ENCODE measurements around the gene PCBP3.

PCBP3 gene

DNA sequence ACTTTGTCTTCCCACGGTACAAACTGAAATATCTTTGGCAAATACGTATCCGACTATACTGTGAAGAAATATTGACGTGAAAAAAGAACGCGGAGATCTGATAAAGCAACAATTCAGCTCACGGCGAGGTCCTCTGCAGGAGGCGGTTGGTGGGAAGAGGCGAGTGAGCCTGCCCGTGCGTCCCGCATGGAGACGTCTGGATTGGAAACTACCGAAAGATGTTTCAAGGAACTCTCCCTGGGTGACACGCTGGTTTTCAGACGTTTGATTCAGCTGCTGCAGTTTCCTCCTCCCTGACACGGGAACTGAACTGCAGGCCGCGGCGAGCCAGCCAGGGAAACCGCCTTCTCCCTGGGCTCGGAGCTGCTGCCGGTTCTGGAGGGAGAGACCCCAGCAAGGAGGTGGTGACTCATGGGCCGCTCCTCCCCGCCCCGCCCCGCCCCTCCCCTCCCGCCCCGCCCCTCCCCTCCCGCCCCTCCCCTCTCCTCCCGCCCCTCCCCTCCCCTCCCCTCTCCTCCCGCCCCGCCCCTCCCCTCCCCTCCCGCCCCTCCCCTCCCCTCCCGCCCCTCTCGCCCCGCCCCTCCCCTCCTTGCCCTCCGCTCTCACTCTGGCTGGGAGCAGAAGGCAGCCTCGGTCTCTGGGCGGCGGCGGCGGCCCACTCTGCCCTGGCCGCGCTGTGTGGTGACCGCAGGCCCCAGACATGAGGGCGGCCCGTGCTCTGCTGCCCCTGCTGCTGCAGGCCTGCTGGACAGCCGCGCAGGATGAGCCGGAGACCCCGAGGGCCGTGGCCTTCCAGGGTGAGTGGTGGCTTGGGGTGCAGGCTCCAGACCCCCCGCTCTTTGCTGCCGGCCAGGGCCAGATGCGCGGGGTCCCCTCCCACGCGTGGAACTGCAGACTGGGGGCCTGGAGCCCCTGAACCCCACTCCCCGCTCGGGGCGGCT lies 337.9 kb downstream of the PCBP3 start, which contains the start of gene COL6A1:
COL6A1 (plus strand) TSS at position 620 of the 941 bp plus-strand sequence; CDS start at position 701, 81 bp downstream.
- peak; percentile 51 for DNase-seq (ENCODE audit: low read depth, low spot score)
- H3K4me3 ChIP-seq (ENCODE audit: low read length), result peak within 1 kb of the TSS; percentile 53

DNA sequence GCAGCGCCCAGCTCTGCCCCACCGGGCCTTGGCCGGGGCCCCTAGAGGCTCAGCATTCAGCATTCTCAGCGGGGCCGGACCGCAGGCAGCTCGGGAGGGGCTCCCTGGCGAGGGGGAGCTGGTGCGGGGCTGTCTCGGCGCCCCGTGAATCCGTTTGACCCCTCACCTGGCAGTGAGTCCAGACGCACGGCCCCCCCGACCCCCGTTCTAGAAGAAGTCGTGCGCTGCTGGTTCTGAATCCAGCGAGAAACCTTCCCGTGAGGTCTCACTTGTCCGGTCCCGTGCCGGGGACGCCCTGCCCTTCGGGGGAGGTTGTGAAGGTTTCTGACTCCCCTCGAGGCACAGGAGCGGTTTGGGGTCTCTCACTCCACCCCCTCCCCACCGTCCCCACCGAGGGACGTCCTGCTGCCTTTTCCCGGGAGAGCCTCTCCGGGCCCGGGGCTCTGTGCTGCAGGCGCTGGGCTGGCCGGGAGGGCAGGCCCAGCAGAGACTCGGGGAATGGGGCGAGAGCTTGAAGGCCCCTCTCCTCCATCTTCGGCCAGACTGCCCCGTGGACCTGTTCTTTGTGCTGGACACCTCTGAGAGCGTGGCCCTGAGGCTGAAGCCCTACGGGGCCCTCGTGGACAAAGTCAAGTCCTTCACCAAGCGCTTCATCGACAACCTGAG lies 338.7 kb downstream of the PCBP3 start:
- peak overlapping the region; percentile 33 for H3K4me3 ChIP-seq (ENCODE audit: low read length)
- DNase-seq (ENCODE audit: low read depth, low spot score), result no peak

DNA sequence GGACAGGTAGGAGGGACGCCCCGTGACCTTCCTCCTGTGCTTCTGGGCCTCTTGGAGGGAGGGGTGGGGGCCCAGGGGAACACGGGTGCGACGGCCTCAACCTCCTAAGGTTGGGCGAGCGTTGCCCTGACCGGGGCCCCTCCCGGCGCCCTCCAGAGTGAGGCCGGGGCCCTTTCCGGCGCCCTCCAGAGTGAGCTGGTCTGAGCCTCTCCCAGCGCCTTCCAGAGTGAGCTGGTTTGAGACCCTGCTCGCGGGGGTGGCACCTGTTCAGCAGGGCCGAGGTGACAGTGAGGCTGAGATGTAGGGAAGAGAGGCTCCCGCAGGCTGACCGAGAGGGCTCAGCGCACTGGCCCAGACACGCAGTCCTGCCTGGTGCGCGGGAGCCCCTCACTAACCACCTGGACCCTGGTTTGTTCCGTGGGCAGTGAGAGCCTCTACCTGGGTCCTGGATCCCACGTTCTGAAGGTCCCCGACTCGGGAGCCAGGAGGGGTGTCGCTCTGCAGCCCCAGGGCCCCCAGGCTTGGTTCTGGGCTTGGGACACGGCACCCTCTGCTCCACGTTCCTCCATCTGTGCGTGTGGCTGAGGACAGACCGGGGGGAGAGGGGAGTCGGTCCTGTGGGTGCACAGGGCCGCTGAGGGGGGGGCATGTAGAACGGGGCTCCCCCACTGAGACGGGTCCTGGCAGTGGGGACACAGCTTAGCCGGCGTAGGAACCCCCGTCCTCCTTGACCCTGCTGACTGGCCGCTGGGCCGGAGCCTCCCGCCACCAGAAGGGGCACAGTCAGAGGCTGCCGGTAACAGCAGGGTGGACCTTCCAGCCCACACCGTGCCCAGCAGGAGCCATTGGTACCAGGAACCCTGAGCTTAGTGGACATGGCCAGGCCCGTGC lies 339.5 kb downstream of the PCBP3 start:
- no peak for DNase-seq (ENCODE audit: low read depth, low spot score)

DNA sequence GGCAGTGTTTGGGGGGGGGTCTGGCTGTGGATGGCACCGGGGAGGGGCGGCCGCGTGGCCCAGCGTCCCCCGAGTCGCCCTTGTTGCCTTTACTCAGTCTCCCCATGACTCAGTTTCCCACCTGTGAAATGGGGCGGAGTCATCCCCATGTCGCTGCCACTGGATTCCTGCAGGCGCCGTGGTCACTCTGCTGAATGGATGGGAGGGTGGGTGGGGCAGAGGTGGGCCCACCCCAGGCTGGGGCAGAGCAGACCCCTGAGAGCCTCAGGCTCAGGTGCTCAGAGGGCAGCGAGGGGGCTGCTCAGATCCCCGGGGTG lies 340.1 kb downstream of the PCBP3 start:
- no peak for DNase-seq (ENCODE audit: low read depth, low spot score)
- H3K4me3 ChIP-seq (ENCODE audit: low read length), result no peak overlapping the region

More for the DNA sequence above, 339.5 kb downstream of the PCBP3 start:
- no peak overlapping the region for H3K4me3 ChIP-seq (ENCODE audit: low read length)

DNA sequence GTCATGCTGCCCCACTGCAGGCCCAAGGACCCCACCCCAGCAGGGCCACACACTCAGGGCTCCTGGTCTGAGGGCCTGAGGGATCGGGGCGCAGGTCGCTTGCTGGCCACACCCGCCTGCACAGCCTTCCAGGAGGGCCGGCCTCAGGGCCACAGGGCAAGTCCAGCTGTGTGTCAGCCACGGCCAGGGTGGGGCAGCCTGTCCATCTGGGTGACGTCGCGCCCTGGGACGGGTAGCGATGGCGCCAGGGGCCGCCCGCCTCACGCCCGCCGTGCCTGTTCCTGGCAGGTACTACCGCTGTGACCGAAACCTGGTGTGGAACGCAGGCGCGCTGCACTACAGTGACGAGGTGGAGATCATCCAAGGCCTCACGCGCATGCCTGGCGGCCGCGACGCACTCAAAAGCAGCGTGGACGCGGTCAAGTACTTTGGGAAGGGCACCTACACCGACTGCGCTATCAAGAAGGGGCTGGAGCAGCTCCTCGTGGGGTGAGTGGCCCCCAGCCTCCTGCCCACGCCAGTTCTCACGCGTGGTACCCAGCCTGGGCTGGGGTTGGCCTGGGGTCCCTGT lies 340.5 kb downstream of the PCBP3 start:
- no peak for DNase-seq (ENCODE audit: low read depth, low spot score)
- no peak overlapping the region for H3K4me3 ChIP-seq (ENCODE audit: low read length)

DNA sequence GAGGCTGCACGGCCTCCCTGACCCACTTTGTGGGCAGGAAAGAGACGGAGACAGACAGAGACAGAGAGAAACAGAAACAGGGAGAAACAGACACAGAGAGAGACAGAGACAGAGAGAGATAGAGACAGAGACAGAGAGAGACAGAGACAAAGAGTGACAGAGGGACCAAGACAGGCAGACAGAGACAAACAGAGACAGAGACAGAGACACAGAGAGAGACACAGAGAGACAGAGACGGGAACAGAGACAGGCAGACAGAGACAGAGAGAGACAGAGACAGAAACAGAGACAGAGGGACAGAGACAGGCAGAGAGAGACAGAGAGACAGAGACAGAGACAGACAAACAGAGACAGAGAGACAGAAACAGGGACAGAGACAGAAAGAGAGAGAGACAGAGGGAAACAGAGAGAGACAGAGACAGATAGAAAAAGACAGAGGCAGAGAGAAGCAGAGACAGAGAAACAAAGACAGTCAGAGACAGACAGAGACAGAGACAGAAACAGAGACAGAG lies 341.1 kb downstream of the PCBP3 start:
- H3K4me3 ChIP-seq (ENCODE audit: low read length), result no peak overlapping the region
- DNase-seq (ENCODE audit: low read depth, low spot score), result no peak

DNA sequence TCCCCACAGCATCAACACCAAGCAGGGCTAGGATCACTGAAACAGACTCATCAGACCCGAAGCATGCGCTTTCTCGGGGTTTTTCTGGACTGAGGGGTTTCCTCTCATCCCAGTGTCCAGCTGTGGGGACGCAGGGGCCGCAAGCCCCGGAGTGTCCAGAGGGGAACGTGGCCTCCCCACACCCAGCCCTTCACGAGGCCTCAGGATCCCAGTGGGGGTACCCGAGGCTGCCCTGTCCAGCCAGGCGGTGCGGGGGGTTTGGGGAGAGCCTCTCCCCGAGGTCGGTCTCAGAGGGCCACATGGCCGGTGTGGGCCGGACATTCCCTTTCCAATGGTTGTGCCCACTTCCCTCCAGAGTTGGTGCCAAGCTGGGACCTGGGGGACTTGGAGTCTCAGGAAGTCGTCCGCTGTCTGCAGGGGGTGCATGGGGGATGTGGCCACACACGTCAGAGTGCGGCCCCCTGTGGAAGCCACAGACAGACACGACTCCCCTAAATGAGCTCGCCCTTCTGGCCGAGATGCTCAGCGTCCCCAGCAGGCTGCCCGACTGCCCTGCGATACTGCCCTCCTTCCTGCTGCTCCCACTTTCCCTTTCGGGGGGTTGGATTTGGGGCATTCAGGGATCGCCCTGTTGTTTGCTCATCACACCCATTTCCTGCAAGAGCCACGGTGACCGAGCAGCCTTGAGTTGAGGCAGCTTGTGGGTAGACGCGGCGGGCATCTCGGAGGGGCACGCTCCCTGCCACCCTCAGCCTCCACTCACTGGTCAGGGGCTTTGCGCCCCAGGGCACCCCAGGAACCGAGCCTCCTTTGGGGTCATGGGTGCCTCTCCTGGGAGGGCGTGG lies 342.2 kb downstream of the PCBP3 start:
- no peak for DNase-seq (ENCODE audit: low read depth, low spot score)

DNA sequence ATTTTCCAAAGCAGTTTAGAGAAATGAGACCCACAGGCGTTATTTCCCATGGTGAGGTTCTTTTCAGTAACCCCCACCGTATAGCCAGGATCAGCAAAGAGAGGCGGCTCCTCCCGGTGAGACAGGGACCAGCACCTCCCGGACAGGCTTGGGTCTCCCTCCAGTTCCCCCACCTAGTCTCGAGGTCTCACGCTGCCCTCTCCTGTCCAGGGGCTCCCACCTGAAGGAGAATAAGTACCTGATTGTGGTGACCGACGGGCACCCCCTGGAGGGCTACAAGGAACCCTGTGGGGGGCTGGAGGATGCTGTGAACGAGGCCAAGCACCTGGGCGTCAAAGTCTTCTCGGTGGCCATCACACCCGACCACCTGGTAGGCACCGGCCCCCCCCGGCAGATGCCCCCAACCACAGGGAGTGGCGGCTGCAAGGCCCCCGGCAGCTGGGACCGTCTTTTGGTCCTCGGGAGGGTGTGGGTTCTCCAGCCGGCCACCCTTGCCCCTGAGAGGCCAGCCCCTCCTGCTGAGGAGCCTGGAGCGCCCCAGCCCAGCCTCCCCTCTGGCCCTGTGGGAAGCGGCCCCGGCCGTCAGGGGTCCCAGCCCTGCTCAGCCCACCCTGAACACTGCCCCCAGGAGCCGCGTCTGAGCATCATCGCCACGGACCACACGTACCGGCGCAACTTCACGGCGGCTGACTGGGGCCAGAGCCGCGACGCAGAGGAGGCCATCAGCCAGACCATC lies 343.0 kb downstream of the PCBP3 start:
- H3K4me3 ChIP-seq (ENCODE audit: low read length), result no peak overlapping the region
- DNase-seq (ENCODE audit: low read depth, low spot score), result no peak

More for the DNA sequence above, 342.2 kb downstream of the PCBP3 start:
- H3K4me3 ChIP-seq (ENCODE audit: low read length), result no peak overlapping the region

DNA sequence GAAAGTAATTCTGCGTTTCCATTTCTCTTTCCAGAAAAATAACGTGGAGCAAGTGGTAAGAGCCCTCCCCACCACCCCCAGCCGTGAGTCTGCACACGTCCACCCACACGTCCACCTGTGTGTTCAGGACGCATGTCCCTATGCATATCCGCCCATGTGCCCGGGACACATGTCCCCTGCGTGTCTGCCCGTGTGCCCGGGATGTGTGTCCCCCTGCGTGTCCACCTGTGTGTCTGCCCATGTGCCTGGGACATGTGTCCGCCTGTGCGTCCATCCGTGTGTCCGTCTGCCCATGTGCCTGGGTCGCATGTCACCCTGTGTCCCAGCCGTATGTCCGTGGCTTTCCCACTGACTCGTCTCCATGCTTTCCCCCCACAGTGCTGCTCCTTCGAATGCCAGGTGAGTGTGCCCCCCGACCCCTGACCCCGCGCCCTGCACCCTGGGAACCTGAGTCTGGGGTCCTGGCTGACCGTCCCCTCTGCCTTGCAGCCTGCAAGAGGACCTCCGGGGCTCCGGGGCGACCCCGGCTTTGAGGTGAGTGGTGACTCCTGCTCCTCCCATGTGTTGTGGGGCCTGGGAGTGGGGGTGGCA lies 343.7 kb downstream of the PCBP3 start:
- DNase-seq (ENCODE audit: low read depth, low spot score), result no peak
- no peak overlapping the region for H3K4me3 ChIP-seq (ENCODE audit: low read length)

DNA sequence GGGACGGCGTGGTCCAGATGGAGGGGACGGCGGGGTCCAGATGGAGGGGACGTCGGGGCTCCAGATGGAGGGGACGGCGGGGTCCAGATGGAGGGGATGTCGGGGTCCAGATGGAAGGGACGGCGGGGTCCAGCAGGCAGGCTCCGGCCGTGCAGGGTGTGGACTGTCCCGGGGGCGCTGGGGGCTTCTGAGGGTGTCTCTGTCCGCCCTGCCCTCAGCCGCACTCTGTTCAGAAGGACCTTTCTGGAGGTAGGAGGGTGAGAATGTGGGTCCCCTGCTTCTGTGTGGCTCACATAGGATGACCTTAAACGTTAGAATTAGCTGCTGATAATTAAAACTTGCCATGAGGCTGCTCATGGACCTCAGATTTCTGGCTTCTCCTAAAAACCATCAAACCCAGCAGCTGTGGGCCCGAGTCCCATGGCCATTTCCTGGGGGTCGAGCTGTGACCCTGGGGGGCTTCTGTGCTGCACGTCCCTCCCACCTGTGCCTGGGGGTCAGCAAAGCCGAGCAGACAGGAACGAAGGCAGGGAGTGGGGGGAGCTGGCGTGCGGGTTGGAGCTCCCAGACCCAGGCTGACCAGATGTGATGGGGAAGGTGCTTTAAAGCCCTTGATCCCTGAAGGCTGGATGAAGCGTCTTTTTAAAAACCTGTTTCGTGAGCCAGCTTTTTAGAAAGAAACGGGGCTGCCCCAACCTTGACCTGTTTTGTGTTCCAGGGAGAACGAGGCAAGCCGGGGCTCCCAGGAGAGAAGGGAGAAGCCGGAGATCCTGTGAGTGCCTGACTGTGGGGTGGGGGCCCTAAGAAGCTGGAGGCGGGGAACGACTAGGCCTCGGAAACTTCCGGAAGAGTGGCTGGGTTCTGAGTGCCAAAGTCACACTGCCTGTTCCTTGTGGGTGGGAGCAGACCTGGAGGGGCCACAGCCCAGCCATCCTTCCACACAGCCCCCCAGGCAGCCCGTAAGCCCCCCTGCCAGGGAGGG lies 345.1 kb downstream of the PCBP3 start:
- no peak overlapping the region for H3K4me3 ChIP-seq (ENCODE audit: low read length)
- no peak for DNase-seq (ENCODE audit: low read depth, low spot score)

DNA sequence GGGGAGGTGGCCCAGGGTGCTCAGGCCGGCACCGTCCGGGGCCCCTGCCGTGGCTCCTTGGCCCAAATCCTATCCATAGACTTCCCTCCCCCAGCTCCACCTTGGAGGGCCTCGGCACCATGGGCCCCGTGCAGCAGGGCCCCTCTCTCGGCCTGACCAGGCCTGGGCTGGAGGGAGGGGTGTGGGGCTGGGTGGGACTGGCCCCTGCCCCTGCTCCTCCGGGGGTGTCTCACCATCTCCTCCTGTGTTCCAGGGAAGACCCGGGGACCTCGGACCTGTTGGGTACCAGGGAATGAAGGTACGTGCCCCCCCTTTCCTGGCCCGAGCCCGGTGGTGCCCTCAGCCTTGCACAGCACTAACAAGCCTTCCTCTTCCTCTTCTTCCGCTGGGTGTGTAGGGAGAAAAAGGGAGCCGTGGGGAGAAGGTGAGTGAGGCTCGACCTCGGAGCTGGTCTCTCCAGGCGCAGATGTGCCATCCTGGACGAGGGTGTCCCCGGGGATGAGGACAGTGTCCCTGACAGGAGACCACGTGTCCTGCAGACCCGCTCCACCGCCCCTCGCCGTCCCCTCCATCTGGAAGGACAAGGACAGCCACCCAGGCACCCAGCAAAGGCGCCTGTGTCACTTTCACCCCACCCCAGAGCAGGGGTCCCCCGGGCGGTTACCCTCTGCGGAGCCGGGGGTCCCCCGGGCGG lies 346.0 kb downstream of the PCBP3 start:
- no peak overlapping the region for H3K4me3 ChIP-seq (ENCODE audit: low read length)
- DNase-seq (ENCODE audit: low read depth, low spot score), result no peak

DNA sequence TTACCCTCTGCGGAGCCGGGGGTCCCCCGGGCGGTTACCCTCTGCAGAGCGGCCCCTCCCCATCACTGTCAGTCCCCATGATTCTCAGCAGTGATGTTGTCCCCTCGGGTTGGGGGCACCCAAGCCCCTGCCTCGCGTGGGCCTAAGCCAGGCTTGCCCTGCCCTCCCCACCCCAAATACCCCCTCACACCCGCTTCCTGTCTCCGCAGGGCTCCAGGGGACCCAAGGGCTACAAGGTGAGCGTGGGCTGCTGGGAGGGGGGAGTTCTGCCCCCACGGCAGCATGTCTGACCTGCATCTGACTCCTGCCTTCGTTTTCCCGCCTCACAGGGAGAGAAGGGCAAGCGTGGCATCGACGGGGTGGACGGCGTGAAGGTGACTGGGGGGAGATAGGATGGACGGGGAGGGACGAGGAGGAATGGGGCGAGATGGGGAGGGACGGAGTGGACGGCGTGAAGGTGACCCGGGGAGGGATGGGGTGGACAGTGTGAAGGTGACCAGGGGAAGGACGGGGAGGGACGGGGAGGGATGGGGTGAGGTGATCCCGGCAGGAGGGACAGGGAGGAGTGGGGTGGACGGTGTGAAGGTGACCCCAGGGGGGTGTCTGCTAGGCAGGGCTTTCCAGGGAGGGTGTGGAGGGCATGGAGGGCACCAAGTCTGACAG lies 346.7 kb downstream of the PCBP3 start:
- no peak overlapping the region for H3K4me3 ChIP-seq (ENCODE audit: low read length)
- DNase-seq (ENCODE audit: low read depth, low spot score), result no peak

DNA sequence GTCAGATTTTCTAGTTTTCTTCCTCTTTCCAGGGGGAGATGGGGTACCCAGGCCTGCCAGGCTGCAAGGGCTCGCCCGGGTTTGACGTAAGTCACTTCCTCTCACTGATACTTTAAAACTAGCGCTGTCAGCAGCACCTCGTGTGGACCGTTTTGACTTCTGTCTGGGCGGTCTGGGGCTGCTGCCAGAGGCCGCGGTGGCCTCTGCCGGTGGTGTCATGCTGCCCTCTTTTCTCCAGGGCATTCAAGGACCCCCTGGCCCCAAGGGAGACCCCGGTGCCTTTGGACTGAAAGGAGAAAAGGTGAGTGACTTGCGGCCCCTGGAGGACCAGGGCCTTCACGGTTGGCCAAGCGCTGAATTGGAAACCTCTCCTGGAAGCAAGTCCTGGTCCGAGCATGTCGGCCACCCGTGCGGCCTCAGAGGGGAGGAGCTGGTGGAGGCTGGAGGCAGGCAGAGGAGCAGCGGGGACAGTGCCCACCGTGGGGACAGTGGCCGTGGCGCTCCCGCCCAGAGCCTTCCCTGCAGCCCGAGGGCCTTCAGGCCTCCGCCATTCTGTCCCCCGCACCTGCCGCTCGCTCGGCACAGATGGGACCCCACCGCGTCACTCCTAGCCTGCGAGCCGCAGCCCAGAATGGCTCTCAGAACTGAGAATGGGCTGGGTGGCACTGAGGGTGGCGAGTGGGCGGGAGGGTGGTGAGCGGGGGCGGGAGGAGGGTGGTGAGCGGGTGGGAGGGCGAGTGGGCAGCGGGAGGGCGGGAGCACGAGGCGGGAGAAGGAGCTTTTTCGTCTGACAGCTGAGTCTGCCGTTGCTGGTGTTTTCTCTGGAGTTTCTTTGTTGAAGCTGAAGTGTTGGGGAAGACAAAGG lies 347.4 kb downstream of the PCBP3 start:
- DNase-seq (ENCODE audit: low read depth, low spot score), result no peak
- no peak overlapping the region for H3K4me3 ChIP-seq (ENCODE audit: low read length)

Measured in Jurkat, Clone E6-1 (cell line).